NCI-H446 treated with DMSO at 0.1 percent for 48 hours (cell line): Measurements from ENCODE around the gene DLX3.

Experiments used
- DNase-seq: peaks from one replicate; lab custom pipeline; 2025; lab: John Stamatoyannopoulos, UW

DLX3 gene

DNA sequence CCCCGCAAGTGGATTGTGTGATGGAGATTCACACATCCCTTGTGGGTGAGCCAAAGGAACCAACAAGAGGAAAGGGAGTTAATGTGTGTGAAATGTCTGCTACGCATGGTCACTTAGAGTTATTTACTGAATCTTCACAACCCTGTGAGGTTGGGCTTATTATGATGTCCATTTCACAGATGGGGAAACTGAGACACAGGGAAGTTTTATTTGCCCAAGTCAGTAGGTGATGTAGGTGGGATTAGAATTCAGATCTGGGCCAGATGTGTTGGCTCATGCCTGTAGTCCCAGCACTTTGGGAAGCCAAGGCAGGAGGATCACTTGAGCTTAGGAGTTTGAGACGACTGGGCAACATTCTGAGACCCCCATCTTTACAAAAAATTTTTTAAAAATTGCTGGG, 37.7 kb downstream of the DLX3 start:
- DNase-seq = no peak

DNA sequence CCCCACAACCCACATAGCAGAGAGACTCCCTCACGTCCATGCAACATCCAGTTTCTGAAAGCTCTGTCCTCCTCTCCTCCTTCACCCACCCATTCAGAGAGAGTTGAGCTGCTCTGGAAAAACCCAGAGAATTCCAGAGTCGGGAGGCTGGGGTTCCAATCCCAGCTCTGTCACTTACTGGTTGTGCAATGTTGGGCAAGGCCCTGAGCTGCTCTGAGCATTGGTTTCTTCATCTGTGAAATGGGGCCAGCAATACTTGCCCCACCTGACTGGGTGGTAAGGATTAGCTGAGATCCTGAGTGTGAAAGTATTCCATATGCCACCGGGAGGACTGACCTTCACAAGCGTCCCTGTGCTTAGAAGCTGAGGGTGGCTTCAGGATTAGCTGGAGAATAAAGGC, 38.2 kb downstream of the DLX3 start:
- DNase-seq = no peak

DNA sequence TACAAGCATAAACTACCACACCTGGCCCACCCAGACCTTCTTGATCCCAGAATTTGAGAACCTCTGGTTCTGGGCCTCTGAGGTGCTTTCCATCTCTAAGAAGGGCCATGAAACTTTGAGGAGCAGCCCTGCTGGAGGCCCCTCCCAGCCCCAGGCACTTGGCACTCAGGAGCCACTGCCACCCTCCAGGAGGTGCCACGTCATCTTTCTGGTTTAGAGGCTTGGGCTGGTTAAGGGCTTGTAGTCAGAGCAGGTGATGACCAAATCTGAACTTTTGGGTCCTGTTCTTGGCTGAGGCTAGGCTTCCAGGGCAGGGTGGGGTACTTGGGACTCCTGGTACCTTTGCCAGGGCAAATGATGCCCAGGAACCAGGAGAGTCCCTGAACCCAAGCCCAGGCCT, 39.9 kb downstream of the DLX3 start:
- DNase-seq = no peak

DNA sequence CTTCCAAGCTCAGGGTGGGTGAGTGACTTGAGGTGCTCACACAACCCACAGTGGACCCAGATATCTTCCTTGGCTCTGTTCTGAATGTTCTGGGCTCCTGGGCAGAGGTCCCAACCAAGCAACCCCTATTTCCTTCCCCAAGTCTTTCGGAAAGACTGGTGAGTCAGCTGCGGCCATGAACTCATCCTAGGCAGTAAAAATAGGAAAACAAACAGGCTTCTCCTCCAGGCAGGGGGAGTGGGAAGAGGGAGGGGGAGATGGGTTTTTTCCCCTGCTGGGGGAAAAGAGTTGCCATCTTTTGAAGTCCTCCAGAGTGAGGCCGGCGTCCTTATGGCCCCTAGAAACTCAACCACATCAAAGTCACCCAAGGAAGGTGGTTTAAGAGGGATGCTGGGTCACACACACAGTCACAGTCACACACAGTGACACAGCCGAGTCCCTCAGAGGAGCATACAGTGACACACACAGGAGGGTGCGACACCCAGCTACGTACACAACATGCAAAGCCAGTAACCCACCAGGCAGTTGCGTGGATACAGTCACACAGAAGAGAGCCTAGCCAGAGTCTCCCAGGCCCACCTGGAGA, 42.0 kb downstream of the DLX3 start:
- no peak for DNase-seq

DNA sequence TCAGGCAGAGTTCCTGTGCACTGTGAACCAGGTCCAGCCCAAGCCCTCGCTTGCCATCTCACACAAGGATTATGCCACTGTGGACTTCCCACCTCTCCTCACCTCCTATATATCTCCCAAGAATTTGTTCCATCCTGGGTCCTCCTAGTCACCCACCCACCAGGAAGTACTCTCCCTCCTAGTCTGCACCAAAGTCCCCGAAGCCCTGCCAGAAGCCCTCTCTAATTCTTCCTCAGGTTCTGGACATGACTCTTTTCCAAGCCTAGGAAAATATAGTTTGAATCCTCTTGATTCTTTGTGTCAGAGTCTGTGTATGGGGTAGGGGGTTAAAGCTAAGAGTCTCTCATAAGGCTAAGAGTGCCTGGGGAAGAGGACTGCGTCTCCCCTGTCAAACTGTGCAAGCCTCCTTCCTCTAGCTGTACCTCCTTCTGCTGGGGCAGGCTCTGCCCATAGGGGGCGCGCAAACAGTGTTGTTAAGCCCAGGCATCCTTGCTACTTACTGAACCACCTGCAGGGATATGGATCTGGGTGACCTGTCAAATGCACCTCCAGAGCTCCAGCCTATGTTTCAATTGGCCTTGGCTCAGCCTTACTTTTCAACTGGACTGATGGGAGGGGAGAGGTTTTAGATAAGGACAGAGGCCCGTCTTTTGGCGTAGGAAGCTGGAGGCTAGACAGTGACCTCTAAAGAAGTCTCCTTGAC, 42.7 kb downstream of the DLX3 start:
- no peak for DNase-seq

DNA sequence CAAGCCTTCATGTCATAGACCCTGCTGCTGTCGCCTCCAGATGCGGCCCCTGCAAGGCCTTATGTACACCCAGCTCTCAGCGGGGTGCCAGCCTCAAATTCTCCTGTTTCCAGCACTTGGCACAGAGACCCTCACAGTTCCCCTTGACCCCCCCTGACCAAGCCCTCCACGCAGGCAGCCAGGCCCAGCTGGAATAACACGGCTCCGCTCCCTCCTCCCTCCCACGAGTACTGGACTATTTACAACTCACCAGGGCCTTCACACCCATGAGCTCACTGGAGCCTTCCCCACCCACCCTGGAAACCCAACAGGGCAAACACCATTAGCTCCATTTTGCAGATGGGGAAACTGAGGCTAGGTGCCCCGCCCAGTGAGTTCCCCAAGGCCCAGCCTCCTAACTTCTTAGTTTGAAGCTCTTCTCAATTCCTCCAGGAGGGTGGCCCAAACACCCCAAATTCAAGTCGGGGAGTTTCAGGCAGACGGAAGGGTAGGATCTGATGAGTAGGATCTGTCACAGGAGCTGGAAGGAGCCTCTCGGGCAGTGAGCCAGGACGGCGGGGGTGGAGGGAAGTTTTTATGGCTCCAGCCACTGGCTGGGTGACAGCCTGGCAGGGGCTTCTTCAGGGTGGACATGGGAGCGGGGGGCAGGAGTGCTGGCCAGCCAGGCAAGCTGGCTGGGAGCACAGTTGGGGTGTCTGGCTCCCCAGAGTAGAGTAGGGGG, 43.5 kb downstream of the DLX3 start:
- no peak for DNase-seq

DNA sequence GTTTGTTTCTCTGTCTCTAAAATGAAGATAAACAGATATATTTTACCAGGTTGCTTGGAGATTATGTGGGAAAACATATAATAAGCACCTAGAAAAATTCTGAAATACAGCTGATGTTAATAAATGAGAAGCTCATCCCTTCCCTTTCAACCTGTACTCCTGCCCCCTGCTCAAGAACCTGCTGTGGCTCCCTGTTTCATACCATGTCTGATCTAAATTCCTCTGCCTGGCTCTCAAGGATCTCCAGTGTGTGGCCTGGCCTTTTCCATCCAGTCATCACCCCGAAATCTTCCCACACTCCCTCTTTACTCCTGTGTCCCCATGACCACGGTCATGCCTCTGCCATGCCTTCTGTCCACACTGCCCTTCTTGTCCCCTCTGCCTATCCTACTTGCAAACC, 45.4 kb downstream of the DLX3 start:
- no peak for DNase-seq

DNA sequence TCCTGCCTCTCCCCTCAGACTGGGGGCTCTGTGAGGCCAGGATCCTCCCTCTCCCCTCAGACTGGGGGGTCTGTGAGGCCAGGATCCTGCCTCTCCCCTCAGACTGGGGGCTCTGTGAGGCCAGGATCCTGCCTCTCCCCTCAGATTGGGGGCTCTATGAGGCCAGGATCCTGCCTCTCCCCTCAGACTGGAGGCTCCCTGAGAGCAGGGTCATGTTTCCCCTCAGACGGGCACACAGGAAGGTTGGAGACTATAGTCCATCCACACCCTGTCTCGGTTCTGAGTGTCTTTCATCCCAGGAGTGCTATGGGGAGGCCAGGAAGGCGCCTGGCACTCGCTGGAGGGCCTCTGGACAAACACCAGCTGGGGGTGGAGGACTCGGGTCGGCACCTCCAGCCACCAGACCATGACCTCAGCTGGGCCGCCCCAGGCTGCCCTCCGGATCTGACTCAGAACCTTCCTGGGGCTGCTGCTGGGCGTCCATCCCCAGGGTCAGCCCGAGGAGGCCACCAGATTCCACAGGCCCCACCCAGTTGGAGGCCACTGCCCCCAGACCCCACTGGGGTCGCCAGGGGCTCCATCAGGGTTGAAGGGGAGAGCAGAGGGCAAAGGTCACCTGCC, 48.0 kb downstream of the DLX3 start:
- DNase-seq = no peak

DNA sequence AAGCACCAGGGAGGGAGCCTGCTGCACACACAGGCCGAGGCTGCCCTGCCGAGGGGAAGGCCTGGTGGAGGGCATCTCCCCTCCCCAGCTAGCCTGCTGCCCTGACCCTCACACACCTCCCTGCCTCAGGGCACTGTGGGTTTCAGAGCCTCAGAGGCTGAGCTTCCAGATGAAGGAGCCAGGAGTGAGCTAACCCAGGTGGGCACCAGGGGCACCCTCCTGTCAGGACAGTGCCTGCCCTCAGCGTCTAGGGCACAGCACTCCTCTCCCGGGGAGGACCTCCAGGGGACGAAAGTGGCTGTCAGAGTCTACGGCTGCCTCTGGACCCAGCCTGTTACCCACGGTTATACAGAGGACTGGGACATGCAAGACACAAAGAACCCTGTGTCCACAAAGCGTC, 48.8 kb downstream of the DLX3 start:
- no peak for DNase-seq

DNA sequence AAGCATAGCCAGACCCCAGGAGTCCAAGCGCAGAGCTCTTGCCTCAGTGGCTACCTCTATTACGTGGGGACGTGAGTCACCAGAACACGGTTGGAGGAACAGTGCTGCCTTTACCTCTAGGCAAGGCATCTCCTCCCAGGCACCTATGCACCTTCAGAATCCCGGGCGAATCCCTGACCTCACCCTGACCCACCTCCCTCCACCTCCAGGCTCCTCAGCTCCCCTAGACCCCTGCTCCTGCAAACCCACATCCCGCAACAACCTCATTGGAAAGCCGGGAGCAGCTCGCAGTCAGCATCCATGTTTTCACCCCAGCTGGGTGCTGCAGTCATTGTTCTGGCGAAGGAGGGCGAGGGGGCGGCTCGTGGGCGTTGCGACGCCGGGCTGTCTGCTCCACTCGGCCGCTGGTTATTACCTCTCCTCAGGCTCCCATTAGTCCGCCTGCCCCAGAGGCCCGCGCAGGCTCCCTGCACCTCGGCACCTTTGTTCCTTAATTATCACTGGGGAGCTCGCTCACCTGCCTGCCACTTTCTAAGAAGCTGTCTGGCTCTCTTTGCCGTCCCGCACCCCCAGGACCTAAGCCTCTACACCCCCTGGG, 50.7 kb downstream of the DLX3 start:
- no peak for DNase-seq

DNA sequence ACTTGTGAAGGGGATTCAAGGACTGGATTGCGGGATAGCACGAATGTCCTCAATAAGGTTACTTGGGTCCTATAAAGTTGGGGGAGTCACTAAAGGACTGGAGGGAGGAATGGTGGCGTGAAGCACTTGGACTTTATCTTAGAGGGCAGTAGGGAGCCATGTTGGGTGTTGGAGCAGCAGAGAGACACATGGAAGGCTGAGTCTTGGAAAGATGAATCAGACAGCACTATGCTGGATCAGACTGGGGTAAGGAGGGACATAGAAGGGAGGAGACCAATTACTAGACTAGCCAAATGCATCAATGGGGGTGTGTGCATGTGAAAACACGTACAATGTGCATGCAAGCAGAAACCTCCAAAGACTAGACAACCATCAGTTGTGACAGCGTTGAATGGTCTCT, 52.1 kb downstream of the DLX3 start:
- DNase-seq = no peak

DNA sequence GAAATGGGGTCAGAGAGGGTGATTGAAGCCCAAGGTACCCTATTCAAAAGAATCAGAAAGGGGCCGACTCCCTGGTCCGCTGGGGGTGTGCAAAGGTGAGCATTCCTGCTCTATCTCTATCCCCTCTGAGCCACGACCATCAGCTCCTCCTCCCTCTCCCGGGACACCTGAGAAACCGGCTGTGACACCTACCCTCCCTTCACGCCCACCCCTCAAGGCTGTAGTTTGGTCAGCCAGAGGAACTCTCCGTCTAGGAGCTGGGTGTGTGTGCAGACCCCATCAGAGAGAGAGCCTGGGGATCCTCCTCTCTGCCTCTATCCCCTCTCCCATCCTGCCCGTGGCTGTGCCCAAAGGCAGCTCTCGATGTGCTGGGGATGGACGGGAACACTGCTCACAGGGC, 53.6 kb downstream of the DLX3 start:
- no peak for DNase-seq
